Right renal pelvis (tissue), 4 donors: ENCODE results near the gene KIF3B. TPM values are rescaled to one million over a fixed set of nuclear protein-coding genes. Genes with fewer than 3 reads are reported as not detected.
"Not testable (repeated sequence)": the region's sequence is repeated elsewhere in the genome, so short reads cannot be mapped to it uniquely, and the experiment has no call there.

Experiments
- DNase-seq, 4 donors: peaks; one replicate each; pipeline ENCODE4 v3.0.0-alpha.2; 2013; ENCODE audit warnings: low read depth in 4 of 4, low spot score in 3 of 4, missing footprints in 1 of 4
- polyA plus RNA-seq, 4 donors: library from polyadenylated mRNA; unstranded; fragments of 120-200 nt; gene quantifications; one replicate each; pipeline ENCODE4 v1.2.1, GENCODE V29; 2013; ENCODE audit not compliant: insufficient read length in 4 of 4

The KIF3B gene
- polyA plus RNA-seq, 4 donors, result 41.7 to 49.1 (median 45.8) TPM

DNA sequence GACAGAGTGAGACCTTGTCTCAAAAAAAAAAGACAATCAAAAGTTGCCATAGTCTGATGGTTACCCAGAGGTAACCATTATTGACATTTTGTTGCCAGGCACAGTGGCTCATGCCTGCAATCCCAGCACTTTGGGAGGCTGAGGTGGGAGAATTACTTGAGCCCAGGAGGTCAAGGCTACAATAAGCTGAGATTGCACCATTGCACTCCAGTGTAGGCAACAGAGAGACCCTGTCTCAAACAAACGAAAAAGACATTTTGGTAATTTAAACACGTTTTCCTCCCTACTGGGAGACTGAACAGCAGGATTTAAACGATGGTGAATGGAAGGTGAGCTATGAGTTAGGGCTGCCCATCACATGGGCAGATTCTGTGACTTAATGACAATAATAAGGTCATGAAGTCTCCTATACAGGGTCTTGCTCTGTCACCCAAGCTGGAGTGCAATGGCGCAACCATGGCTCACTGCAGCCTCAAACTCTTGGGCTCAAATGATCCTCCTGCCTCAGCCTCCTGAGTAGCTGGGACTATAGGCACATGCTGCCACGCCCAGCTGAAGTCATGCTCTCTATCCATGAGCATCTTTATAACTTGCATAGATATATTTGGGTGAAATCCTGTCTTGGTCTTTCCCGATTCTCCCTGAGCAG lies 76.5 kb downstream of the KIF3B start:
- DNase-seq, result no peak

DNA sequence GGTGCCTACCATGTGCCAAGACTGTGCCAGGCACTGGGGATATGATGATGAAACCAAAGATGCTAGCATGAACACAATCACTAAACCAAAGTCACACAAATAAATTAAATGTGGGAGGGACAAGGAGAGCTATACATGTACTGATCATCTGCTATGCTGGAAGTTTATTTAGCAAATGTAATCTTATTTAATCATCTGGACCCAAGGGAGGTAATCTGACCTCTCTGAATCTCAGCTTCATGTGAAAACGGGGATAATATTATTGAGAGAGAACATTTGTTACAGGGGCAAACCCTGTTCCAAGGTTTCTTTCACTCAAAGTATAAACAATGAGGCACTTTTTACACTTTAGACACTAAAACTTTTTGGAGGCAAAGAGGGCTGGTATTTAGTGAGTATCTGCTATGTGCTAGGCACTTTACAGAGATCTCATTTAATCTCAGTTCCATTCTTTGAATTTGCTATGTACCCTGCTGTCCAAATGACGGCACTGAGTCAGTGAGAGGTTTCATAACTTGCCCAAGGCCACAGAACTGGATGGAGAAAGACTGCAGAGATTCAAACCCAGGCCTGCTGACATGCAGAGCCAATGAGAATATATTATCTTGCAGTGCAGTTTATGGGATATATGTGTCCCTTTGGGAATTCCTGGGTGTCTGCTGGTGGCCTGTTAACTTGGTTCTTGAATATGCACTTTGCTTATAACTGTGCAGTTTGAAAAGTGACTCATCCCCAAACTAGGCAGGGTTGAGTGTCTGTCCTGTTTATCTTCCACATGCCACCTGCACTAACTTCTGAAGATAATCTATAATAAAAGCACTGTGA lies 77.4 kb downstream of the KIF3B start:
- DNase-seq, result no peak

DNA sequence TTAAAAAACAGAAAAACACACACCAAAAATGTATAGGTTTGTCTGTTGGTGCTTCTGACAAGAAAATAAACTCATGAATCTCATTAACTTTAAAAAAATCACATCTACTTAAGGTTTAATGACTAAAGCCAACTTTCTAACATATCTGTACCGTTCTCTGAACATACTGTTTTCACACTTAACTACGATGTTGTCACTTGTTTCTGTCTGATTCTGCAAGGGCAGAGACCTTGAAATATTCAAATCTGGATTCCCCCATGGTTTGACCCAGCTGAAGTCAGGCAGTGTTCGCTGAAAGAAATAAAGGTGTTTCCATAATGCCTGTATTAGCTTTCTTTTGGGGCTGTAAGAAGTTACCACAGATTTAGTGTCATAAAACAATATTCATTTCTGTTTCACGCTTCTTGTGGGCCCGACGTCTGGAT lies 78.0 kb downstream of the KIF3B start:
- DNase-seq, result no peak

DNA sequence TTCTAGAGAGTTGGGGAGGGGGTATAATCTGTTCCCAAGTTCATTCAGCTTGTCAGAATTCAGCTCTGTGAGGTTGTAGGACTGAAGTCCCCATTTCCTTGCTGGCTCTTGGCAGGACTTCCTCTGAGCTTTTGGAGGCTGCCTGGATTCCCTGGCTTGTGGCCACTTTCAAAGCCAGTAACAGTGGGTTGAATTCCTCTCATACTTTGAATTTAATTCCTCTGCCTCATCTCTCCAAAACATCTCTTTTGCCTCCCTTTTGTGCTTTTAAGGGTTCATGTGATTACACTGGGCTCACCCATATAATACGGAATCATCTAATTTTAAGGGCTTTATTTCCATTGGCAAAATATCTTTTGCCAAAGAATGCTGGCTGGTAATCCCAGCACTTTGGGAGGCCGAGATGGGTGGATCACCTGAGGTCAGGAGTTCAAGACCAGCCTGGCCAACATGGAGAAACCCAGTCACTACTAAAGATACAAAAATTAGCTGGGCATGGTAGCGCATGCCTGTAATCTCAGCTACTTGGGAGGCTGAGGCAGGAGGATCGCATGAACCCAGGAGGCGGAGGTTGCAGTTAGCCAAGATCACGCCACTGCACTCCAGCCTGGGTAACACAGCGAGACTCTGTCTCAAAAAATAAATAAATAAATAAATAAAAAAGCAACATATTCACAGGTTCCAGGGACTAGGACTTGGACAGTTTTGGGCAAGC lies 78.6 kb downstream of the KIF3B start:
- not testable (repeated sequence) for DNase-seq

DNA sequence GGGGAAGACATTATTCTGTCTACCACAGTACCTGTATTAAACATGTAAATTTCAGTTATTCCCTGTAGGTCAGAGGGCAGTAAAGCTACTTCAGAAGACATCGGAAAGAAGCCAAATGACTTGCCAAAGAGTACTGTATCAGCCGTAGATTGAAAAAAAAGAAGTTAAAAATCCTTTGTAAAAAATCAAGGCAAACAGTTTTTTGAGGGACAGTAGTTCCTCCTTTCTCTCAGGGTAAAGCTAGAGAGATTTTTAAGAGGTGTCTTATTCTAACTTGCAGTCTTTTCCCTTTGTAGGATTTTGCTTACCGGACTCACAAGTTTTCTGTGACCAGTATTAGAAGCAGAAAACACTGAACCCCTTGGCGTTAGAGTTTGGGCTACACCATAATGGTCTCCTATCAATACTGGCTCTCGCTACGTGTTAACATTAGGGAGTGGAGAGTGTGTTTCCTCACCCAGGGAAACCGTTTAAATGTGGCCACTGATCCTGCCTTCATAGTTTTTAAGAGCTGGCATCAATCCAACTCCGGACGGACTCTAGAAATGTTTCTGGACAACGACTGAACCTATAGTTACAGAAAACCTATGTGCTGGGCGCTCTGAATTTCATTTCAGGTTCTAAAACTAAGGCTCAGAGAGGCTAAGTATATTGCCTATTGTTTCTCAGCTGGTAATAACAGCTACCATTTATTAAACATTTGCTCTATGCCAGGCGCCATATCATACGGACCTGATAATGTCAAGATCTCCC lies 79.3 kb downstream of the KIF3B start:
- DNase-seq, result no peak

DNA sequence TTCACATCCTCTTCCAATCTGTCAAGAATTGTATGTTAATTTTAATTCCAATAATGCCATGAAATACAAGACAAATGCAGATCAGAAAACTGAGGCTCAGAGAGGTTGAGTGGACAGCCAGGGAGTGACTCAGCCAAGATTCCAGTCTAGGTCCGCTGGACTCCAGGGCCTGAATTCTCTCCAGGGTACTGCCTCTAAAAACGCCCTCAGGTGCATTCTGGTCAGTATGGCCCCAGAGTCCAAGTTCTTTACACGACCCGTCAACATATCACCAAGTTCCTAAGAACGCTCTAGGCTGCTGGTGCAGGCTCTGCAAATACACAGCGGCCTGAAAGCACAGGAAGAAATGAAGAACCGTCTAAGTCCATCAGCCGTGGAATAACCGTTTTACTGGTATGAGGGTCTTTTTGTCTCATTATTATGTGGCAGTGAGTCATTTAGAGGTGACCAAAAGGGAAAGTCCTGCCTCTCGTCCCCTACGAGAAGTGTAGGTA lies 80.0 kb downstream of the KIF3B start:
- DNase-seq, result no peak

DNA sequence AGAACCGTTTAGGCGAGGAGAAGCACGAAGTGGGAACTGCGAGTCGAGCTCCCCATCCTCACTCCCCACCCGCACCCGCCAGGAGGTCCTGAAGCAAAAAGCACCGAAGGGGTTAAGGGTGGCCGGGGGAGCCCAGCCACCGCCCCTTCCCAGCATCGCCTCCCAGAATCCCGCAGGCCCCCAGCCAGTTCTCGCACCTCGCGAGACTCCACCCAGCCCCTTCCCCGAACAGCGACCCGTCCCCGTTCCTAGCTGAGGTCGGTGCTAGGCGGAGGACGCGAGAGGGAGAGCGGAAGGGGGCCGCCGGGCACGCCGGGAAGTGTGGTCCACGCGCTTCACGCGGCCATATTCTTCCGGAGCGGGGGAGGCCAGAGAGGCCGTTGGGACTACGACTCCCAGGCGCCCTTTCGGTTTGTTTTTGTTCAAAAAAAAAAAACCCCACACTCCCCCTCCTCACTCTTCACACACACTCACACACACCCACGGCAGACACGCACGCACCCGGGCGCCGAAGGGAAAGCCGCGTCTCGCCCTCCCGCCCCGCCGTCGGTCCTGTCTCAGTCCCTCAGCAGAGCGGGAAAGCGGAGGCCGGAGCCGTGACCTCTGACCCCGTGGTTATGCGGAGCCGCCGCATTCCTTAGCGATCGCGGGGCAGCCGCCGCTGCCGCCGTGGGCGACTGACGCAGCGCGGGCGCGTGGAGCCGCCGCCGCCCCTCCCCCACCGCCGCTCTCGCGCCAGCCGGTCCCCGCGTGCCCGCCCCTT lies 80.6 kb downstream of the KIF3B start, which contains the start of gene ASXL1:
TSS of gene ASXL1 (plus strand) at position 463 of the 763 bp plus-strand sequence. CDS start 445 bp downstream, outside the sequence.
- peak; percentile 96 to 98 (median 98) for DNase-seq

DNA sequence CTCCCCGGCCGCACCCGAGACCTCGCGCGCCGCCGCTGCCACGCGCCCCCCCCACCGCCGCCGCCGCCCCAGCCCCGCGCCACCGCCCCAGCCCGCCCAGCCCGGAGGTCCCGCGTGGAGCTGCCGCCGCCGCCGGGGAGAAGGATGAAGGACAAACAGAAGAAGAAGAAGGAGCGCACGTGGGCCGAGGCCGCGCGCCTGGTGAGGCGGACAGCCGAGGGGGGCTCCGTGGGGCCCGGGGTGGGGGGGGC lies 81.1 kb downstream of the KIF3B start:
- no peak for DNase-seq

DNA sequence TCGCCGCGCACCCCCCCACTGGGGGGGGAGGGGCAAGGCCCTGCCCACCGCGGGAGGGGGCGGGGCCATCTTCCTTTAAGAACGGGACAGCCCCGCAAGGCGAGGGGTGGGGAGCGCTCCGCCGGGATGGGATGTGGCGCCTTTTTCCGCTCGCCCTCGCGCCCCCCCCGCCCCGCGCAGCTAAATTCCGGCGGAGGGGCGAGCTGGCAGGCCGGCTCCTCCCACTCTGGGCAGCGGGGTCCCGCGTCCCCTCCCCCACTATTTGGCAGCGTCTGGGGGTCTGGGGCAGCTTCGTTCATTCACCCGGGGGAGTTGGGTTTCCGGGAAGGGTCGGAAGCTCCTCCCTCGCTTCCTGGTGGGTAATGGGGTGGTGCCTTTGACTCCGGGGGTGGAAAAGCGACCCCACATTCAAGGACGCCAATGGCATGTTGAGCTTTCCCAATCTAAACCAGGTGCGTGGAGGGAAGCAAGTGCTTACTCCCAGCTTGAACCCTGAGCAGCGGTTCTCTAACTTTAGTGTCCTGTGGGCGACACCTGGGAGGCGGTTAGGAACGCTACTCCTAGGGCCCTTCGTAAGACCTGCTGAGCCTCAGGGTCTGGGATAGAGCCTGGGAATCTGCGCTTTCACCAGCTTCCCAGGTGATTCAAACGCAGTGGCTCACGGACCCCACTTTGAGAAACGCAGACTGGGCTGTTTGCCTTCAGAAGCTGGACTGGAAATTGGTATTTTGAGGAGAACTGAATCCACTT lies 81.6 kb downstream of the KIF3B start:
- DNase-seq, result peak in 3 of 4 donors; percentile 37 to 53 (median 47)

DNA sequence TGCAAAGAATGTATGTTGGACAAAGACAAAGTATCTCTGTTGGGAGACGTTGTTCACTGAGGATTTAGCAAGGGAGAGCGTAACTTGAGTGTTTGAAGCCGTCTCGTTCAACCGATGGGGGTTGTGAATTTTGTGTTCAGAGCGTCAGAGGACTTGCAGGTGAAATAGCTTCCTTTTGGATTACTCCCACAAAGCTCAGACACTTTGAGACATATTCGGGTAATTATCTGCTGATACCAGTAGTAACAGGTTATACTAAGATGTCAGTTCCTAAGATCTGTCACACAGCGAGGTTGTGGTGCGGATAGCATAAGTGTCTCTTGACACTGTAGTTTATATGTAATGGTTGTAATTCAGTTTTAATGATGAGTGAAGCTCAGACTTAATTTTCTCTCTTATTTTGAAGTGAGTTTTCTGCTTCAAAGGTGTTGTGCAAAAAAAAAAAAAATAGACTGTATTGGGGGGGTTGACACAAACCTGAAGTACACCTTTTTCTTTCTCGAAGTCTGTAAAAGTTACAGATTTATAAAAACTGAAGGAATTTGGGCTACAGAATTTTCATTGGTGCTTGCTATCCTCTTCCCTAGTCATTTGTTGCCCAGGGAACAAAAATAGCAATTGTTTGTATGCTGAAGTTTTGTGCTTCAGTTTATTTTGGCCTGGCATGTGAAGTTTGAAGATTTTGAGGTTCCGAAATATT lies 82.3 kb downstream of the KIF3B start:
- DNase-seq, result no peak

DNA sequence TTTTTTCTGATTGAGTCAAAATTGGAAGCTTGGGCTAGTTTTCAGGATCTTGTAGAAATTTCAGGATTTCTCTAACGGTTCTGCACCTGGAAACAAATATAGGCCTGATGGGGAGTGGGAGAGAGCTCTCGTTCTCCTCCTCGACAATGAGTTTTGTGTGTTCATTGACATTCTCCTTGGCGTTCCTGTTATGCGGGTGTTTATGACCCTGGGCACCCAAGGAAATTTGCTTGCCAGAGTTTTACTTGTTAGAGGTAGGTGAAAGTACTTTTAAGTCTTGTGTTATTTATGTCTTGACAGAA lies 82.8 kb downstream of the KIF3B start:
- no peak for DNase-seq

DNA sequence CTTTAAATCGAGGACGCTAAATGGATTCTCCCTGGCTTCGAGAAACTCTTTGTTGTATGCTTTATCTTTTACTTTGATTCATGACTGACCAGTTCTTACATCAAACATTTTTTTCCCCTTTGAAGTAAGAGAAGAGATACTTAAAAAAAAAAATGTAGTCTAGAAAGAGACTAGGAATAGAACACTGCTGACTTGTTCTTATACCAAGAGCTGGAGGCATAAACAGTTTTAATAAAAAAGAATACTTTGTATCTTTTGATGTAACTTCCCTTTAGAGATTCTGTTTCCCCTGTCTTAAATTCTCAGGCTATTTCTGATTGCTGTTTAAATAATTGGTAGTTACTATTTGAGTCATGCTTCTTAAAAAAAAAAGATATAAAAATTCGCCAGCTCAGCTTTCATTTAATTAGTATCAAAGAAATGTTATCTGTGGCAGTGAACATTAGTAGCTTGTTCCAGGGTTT lies 85.5 kb downstream of the KIF3B start:
- DNase-seq, result no peak

DNA sequence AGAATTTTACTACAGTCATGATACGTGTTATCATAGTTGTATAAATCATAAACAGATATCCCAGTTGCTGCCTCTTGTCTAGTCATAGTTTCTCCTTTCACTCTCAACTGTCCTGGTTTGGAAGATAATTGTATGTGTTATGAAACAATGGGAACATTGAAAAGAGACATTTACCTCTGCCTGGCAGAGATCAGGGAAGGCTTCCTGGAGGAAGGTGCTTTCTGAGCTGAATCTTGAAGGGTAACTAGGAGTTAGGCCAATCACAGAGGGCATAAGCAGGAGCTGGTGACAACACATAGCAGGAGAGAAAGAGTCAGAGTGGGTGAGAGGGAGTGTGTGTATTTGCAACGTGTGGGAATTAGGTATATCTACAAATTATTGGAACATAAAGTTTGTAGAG lies 86.0 kb downstream of the KIF3B start:
- DNase-seq, result no peak

DNA sequence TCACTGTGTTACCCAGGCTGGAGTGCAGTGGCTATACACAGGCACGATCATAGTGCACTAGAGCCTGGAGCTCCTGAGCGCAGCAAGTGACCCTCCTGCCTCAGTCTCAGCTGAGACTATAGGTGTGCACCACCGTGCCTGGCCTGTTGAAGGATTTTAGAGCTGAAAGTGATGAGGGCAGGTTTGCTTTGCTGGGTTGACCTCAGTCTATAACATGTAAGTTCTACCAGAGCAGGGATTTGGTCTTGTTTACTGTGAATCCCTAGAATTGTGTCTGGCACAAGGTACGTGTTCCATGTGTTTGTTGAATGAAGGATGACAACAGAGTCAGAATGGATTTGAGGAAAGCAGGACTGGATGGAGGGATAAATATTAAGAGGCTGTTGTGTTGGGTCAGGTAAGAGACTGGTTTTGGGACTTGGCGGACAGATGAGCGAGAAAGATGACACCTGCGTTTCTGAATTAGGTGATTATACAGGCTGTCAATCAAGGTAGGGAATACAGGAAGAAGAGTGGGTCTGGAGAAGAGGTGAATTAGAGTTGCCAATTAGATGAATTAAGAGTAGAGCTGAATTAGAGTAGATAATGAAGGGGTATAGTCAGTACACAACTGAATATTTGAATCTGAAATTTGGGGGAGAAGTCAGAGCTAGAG lies 87.2 kb downstream of the KIF3B start:
- DNase-seq, result no peak

DNA sequence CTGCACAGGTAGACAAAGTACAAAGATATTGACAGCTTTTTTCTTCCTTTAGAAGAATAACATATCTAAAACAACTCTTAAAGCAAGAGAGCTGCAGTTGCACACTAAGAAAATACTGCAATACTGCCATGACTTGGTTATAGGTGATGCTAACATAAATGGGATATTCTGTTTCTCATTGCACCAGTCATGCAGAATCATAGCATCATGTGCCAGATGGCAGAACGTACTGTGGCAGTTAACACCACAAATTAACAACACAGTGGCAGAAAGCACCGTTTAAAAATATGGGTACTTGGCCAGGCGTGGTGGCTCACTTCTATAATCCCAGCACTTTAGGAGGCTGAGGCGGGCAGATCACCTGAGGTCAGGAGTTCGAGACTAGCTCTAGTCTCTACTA lies 88.1 kb downstream of the KIF3B start:
- no peak for DNase-seq

DNA sequence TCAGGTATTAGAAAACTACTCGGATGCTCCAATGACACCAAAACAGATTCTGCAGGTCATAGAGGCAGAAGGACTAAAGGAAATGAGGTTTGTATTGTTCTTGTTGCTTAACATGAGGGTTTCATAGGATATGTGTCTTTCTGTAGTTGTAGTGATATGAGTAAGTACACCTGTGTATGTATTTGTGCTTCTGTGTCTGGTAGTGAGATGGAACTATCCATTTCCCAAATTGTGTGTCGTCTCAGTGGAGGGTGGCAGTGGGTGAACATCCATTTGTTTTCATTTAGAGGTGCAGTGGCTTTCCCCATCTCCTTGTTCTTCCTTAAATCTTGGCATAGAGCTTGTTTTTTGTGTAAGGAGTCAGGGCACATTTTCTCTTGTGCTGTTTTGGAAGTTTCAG lies 88.9 kb downstream of the KIF3B start:
- no peak for DNase-seq

DNA sequence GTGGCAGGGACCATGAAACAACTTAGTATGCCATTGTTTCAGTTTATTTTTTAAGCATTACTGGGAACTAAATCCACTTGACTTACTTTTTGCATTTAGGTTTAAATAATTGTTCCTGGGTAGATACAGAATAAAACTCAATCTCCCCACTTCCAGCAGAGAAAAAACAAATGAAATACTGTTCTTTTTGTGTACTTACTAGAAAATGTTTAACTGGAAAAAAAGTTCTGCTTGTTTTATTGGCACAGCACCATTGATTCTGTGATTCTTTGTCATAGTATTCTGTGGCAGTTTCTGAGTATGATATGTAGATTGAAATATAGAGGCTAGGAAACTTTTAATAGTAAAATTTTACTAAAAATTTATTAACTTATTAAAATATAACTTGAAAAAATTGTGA lies 90.9 kb downstream of the KIF3B start:
- DNase-seq, result no peak

DNA sequence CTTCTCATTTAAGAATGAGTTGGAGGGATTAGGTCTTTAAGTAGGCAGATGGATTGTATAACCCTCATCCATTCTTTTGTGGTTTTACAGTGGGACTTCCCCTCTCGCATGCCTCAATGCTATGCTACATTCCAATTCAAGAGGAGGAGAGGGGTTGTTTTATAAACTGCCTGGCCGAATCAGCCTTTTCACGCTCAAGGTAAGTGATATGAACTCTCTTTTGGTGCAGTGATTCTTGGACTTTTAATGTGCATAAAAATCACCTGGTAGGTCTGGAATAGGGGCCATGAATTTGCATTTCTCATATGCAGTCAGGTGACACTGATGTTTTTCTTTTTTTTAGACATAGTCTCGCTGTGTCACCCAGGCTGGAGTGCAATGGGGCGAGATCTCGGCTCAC lies 91.5 kb downstream of the KIF3B start:
- DNase-seq, result no peak
